Rectal smooth muscle tissue (tissue), 1 donor: ENCODE data around the gene FAM43A.

Source experiments
- H3K27ac ChIP-seq: one replicate; pipeline ENCODE4 v1.7.0; 2013; ENCODE audit warnings: low read depth, low read length, inconsistent platforms
- H3K27me3 ChIP-seq: one replicate; pipeline ENCODE4 v1.7.0; 2013; ENCODE audit warnings: low read length; ENCODE audit not compliant: control insufficient read depth, insufficient read depth
- H3K36me3 ChIP-seq: one replicate; pipeline ENCODE4 v1.7.0; 2013; ENCODE audit warnings: low read length; ENCODE audit not compliant: control insufficient read depth, insufficient read depth
- H3K4me1 ChIP-seq: one replicate; pipeline ENCODE4 v1.7.0; 2013; ENCODE audit warnings: low read length; ENCODE audit not compliant: control insufficient read depth, insufficient read depth
- H3K4me3 ChIP-seq: one replicate; pipeline ENCODE4 v1.7.0; 2013; ENCODE audit warnings: low read length
- H3K9ac ChIP-seq: one replicate; pipeline ENCODE4 v1.7.0; 2013; ENCODE audit warnings: low read length

FAM43A gene

GRCh38 chr3:194691481-194692283 lies 6.0 kb downstream of the FAM43A start:
- no peaks in the 10 kb centered on the region for H3K27me3 ChIP-seq
- no peak overlapping the region for H3K4me3 ChIP-seq
- no peak overlapping the region for H3K9ac ChIP-seq
- H3K27ac ChIP-seq = no peak overlapping the region
- H3K36me3 ChIP-seq = no peaks in the 10 kb centered on the region
- H3K4me1 ChIP-seq = peaks cover 7% of the 10 kb centered on the region

- no peaks in the 10 kb centered on the region for H3K4me1 ChIP-seq
- no peaks in the 10 kb centered on the region for H3K27me3 ChIP-seq
- no peak overlapping the region for H3K4me3 ChIP-seq
- no peaks in the 10 kb centered on the region for H3K36me3 ChIP-seq
- no peak overlapping the region for H3K9ac ChIP-seq
- no peak overlapping the region for H3K27ac ChIP-seq
Observed at GRCh38 chr3:194696702-194697101, 11.0 kb downstream of the FAM43A start.

- no peak overlapping the region for H3K27ac ChIP-seq
- no peak overlapping the region for H3K4me3 ChIP-seq
- H3K27me3 ChIP-seq = no peaks in the 10 kb centered on the region
- H3K9ac ChIP-seq = no peak overlapping the region
- no peaks in the 10 kb centered on the region for H3K36me3 ChIP-seq
- H3K4me1 ChIP-seq = no peaks in the 10 kb centered on the region
Observed at GRCh38 chr3:194702545-194702944, 16.9 kb downstream of the FAM43A start.

GRCh38 chr3:194705227-194705626 lies 19.5 kb downstream of the FAM43A start:
- Histone ChIP-seq H3K9ac (no peak overlapping the region), H3K27ac (no peak overlapping the region), H3K36me3 (no peaks in the 10 kb centered on the region), H3K27me3 (no peaks in the 10 kb centered on the region), H3K4me3 (no peak overlapping the region), H3K4me1 (no peaks in the 10 kb centered on the region)

GRCh38 chr3:194705761-194706160 lies 20.1 kb downstream of the FAM43A start:
- Histone ChIP-seq H3K4me3 (no peak overlapping the region), H3K4me1 (no peaks in the 10 kb centered on the region), H3K36me3 (no peaks in the 10 kb centered on the region), H3K9ac (no peak overlapping the region), H3K27me3 (no peaks in the 10 kb centered on the region), H3K27ac (no peak overlapping the region)

GRCh38 chr3:194707147-194707540 lies 21.5 kb downstream of the FAM43A start:
- Histone ChIP-seq H3K4me1 (no peaks in the 10 kb centered on the region), H3K36me3 (no peaks in the 10 kb centered on the region), H3K27me3 (no peaks in the 10 kb centered on the region), H3K4me3 (no peak overlapping the region), H3K9ac (no peak overlapping the region), H3K27ac (no peak overlapping the region)

GRCh38 chr3:194711286-194711685 lies 25.6 kb downstream of the FAM43A start:
- Histone ChIP-seq H3K9ac (no peak overlapping the region), H3K27ac (no peak overlapping the region), H3K36me3 (no peaks in the 10 kb centered on the region), H3K4me1 (no peaks in the 10 kb centered on the region), H3K27me3 (no peaks in the 10 kb centered on the region), H3K4me3 (no peak overlapping the region)

GRCh38 chr3:194711913-194712312 lies 26.2 kb downstream of the FAM43A start:
- H3K4me3 ChIP-seq = no peak overlapping the region
- H3K4me1 ChIP-seq = no peaks in the 10 kb centered on the region
- no peaks in the 10 kb centered on the region for H3K27me3 ChIP-seq
- no peak overlapping the region for H3K27ac ChIP-seq
- H3K9ac ChIP-seq = no peak overlapping the region
- H3K36me3 ChIP-seq = no peaks in the 10 kb centered on the region

GRCh38 chr3:194713299-194714136 lies 27.8 kb downstream of the FAM43A start:
- Histone ChIP-seq H3K27me3 (no peaks in the 10 kb centered on the region), H3K4me3 (no peak overlapping the region), H3K36me3 (no peaks in the 10 kb centered on the region), H3K27ac (no peak overlapping the region), H3K9ac (no peak overlapping the region), H3K4me1 (no peaks in the 10 kb centered on the region)

GRCh38 chr3:194714137-194714455 lies 28.4 kb downstream of the FAM43A start:
- Histone ChIP-seq H3K36me3 (no peaks in the 10 kb centered on the region), H3K27ac (no peak overlapping the region), H3K4me1 (no peaks in the 10 kb centered on the region), H3K4me3 (no peak overlapping the region), H3K27me3 (no peaks in the 10 kb centered on the region), H3K9ac (no peak overlapping the region)

- Histone ChIP-seq H3K9ac (no peak overlapping the region), H3K27me3 (no peaks in the 10 kb centered on the region), H3K27ac (no peak overlapping the region), H3K36me3 (no peaks in the 10 kb centered on the region), H3K4me3 (no peak overlapping the region), H3K4me1 (no peaks in the 10 kb centered on the region)
Observed at GRCh38 chr3:194714564-194714963, 28.9 kb downstream of the FAM43A start.

GRCh38 chr3:194715022-194715800 lies 29.5 kb downstream of the FAM43A start:
- Histone ChIP-seq H3K4me3 (no peak overlapping the region), H3K36me3 (no peaks in the 10 kb centered on the region), H3K27me3 (no peaks in the 10 kb centered on the region), H3K27ac (no peak overlapping the region), H3K4me1 (no peaks in the 10 kb centered on the region), H3K9ac (no peak overlapping the region)
